ENCODE measurements around the gene PPIC. TPM values are rescaled to one million over a fixed set of nuclear protein-coding genes. Genes with fewer than 3 reads are reported as not detected.

The PPIC gene
- total RNA-seq, 1 experiment from 2014 or later, result 10.8 TPM

DNA sequence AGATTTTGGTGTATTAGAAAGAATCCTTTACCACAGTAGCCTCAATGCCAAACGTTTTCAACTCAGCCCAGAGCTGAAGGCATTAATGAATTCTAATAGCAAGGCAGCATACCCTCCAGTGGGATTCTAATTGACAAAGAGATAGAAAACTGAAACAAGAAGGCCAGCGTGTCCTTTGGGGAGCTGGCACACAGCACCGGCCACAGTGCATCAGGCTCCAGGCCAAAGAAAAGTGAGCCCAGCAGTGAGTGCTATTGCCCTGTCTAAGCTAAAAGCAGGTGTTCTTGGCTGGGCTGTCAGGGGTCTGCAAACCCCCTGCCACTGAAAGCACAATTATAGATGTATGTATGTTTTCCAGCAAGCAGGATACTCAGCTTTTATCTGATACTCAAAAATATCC lies 40.4 kb downstream of the PPIC start:
- Histone ChIP-seq H2AFZ (ENCODE audit: low read length) (no peak overlapping the region), H4K91ac (ENCODE audit: insufficient read length, low read depth, low read length) (no peak overlapping the region), H2BK5ac (ENCODE audit: insufficient read length, low read length) (no peak overlapping the region), H4K5ac (ENCODE audit: insufficient read length, low read depth, low read length) (no peak overlapping the region), H3T11ph (ENCODE audit: low read length) (no peak overlapping the region), H3K4me2 (ENCODE audit: insufficient read depth, insufficient read length, low read length) (no peak overlapping the region), H3K9ac (ENCODE audit: extremely low read depth, insufficient read length, low read length) (no peak overlapping the region), H3K23me2 (ENCODE audit: insufficient read length, low read depth, low read length, poor library complexity, severe bottlenecking) (no peaks in the 10 kb centered on the region), H3K27ac (ENCODE audit: insufficient read length, low read depth, low read length) (no peak overlapping the region), H3K23ac (ENCODE audit: insufficient read length, low read depth, low read length) (no peak overlapping the region), H4K8ac (replicated peaks; ENCODE audit: insufficient read length, low read depth, low read length) (no peak overlapping the region), H3K79me2 (ENCODE audit: insufficient read depth, low read length) (no peaks in the 10 kb centered on the region), H2AK5ac (ENCODE audit: insufficient read length, low read length) (no peak overlapping the region), H2BK120ac (ENCODE audit: low read depth, low read length, poor library complexity, severe bottlenecking) (no peak overlapping the region), H3K18ac (ENCODE audit: insufficient read length, low read depth, low read length) (no peak overlapping the region), H3K14ac (ENCODE audit: insufficient read depth, low read length) (no peak overlapping the region), H2BK15ac (ENCODE audit: low read depth, low read length) (no peak overlapping the region), H3K9me3 (ENCODE audit: control insufficient read depth, low read depth, low read length) (no peaks in the 10 kb centered on the region), H3K79me1 (ENCODE audit: insufficient read depth, low read depth, low read length, poor library complexity, severe bottlenecking) (no peaks in the 10 kb centered on the region), H2BK20ac (ENCODE audit: low read depth, low read length, poor library complexity, severe bottlenecking) (no peak overlapping the region), H2BK12ac (ENCODE audit: insufficient read length, low read depth, low read length) (no peak overlapping the region), H4K20me1 (ENCODE audit: control insufficient read depth, insufficient read depth, insufficient read length) (no peaks in the 10 kb centered on the region), H3K27me3 (ENCODE audit: insufficient read depth, low read length) (no peaks in the 10 kb centered on the region), H3K4me1 (ENCODE audit: insufficient read depth, low read length) (peaks cover 8% of the 10 kb centered on the region; the same call in 1 of the 2 replicates), H3K4ac (ENCODE audit: low read depth, low read length) (no peak overlapping the region), H3K56ac (ENCODE audit: insufficient read length, low read depth, low read length) (no peak overlapping the region)
- Mint-ChIP-seq H3K27ac (no peak overlapping the region), H3K27me3 (ENCODE audit: low read depth) (no peaks in the 10 kb centered on the region), H3K36me3 (ENCODE audit: insufficient read depth in 1 of 3, low read depth in 3 of 3) (no peaks in the 10 kb centered on the region), H3K4me3 (no peak overlapping the region), H3K9me3 (no peaks in the 10 kb centered on the region), H3K4me1 (peaks cover 18 to 29% of the 10 kb centered on the region in 2 experiments)
- no peak for DNase-seq
- no peak for TF ChIP-seq CTCF (conservative IDR thresholded peaks at IDR 0.05)
- WGBS (ENCODE audit: extremely low coverage, insufficient read length, low lambda C conversion rate), result no CpG with 5 or more reads among the region's 3 CpGs
